ENCODE results near the gene SLC35B2.

Gene SLC35B2

GRCh38 chr6:44224965-44225305 is 32.4 kb downstream of the SLC35B2 start:
- TF ChIP-seq CTCF (IDR thresholded peaks at IDR 0.05; ENCODE audit: extremely low read depth, insufficient read depth, missing control alignments), result no peak
- in situ Hi-C loops (cut with MboI; ENCODE audit: low pct_unique_long_range_greater_than_20kb, low sequenced_read_pairs, unreplicated experiment), result no loop called here
- no peak for DNase-seq (ENCODE audit: low spot score)

DNA sequence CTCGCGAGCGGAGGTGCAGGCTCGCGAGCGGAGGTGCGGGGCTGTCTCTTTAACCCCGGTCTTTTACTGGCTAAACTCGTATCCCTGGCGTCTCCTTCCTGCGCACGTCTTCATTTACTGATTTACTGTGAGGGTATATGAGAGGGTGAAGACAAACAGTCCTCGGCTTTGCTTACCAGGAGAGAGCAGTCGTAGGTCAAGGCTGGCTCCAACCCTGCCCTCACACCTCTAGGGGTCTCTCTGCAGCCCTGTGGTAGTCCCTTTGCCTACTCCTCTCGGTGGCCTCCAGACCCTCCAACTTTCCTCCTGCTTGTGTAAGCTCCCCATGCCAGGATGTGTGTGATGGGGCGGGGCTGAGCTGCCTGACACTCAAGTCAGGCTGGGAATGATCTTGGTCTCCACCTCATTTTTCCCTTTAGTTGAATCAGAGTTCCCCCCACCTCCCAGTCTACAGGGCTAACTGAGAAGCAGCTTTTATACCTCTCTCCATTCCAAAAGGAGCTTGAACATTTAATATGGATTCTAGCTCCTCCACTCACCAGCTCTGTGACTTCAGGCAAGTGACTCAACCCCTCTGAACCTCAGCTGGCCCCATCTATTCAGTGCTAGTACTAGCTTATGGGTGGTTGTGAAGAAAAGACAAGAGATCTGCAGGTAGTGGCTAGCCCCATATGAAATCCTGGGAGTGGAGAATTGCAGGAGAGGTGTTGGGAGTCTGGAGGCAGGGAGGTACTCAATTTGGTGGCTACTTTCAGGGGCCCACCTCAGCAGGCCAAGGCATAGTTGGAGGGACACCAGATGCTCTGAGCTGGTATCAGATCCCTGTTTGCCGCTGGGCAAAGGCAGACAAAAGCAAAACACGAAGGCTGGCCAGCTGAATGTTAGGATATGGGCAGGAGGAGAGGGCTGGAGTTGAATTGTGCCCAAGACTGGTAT is 33.0 kb downstream of the SLC35B2 start:
- in situ Hi-C loops (cut with MboI; ENCODE audit: low pct_unique_long_range_greater_than_20kb, low sequenced_read_pairs, unreplicated experiment), result no loop called here
- peak; percentile 20 for TF ChIP-seq CTCF (IDR thresholded peaks at IDR 0.05; ENCODE audit: extremely low read depth, insufficient read depth, missing control alignments)
- DNase-seq (ENCODE audit: low spot score), result no peak

DNA sequence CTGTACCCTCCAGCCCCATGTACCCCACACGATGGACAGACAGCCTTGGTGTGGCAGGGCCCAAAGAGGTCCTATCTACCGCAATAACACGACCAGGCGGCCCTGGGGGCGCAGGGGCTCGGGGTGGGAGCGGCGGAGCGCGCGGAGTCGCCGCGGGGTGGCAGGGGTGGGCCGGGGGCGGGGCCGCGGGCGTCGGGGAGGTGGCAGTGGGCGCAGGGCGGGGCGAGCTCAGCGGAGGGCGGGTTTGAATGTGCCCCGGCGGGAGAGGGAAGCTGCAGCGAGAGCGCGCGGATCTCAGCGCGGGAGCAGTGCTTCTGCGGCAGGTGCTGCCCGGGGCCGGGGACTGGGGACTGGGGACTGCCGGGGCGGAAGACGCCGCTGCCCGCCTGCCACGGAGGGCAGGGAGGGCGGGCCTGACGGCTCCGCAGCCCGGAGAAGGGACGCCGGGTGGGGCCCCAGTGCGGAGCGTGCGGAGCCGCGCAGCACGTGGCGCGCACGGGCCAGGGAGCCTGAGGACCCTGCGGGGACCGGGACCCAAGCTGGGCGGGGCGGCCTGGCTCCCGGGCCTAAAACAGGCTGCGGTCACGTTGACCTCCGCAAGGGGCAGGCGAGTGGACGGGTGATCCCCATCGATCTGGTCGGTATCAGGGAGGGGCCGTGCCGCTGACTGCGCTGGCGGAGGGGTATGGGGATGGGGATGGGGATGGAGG is 33.9 kb downstream of the SLC35B2 start, which contains the start of gene SLC29A1:
SLC29A1 (plus strand) TSS at position 277 of the 710 bp plus-strand sequence. CDS start 3,719 bp downstream, outside the sequence.
- peak; percentile 96 for DNase-seq (ENCODE audit: low spot score)
- TF ChIP-seq CTCF (IDR thresholded peaks at IDR 0.05; ENCODE audit: extremely low read depth, insufficient read depth, missing control alignments), result peak; percentile 19
- in situ Hi-C loops (cut with MboI; ENCODE audit: low pct_unique_long_range_greater_than_20kb, low sequenced_read_pairs, unreplicated experiment), result no loop called here

DNA sequence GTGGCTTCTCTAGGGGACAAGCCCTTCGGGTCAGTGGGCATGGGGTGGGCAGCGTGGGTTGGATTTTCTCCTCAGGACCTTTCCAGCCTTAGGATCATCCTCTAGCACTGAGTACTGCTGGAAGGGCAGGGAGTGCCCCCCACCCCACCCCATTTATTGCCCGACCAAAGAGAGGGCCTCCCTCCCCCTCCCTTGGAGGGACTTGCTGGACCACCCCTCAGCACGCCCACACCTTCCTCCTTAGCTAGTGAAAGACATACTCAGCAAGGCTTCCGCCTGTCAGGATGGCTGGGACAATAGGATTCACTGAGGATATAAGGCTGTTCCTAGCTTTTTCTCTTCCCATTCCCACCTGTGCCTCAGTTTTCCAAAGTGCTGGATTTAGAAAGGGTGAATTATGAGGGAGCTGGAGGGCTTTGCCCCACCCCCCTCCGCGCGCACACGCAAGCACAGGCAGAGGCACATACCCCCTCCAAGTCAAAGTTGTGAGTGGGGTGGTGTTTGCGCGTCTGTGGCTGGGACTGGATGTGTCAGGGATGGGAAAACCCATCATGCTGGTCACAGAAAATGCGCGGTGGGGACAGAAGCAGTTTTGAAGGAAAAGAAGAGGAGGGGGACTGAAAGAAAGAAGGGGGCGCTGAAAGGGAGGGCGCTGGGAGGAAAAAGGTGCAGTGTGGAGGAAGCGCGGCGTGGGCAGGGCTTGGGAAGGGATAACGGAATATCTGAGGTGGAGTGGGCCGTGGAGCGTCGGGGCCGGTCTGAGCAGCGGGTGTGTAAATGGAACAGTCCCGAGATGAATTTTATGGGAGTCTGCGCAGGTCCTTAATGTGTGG is 34.6 kb downstream of the SLC35B2 start:
- in situ Hi-C loops (cut with MboI; ENCODE audit: low pct_unique_long_range_greater_than_20kb, low sequenced_read_pairs, unreplicated experiment), result no loop called here
- no peak for TF ChIP-seq CTCF (IDR thresholded peaks at IDR 0.05; ENCODE audit: extremely low read depth, insufficient read depth, missing control alignments)
- DNase-seq (ENCODE audit: low spot score), result no peak

DNA sequence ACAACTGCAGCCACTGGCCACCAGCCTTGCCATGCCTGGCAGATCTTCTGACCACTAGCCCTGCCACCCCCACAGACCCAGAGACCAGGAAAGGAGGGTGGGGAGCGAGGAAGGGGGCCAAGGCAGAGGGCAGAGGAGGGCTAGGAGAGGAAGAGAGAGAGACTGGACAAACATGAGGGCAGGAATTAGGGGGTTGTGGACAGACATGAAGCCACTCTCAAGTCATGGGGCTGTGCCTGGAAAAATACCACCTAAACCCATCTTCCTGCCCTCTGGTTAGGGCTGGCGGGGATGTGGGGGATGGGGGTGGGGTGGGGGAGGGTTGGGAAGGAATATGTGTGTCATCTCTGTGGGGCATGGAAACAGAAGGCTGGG is 35.4 kb downstream of the SLC35B2 start:
- in situ Hi-C loops (cut with MboI; ENCODE audit: low pct_unique_long_range_greater_than_20kb, low sequenced_read_pairs, unreplicated experiment), result no loop called here
- DNase-seq (ENCODE audit: low spot score), result no peak
- TF ChIP-seq CTCF (IDR thresholded peaks at IDR 0.05; ENCODE audit: extremely low read depth, insufficient read depth, missing control alignments), result no peak

- DNase-seq (ENCODE audit: low spot score), result peak; percentile 86
- TF ChIP-seq CTCF (IDR thresholded peaks at IDR 0.05; ENCODE audit: extremely low read depth, insufficient read depth, missing control alignments), result peak; percentile 92
- in situ Hi-C loops (cut with MboI; ENCODE audit: low pct_unique_long_range_greater_than_20kb, low sequenced_read_pairs, unreplicated experiment), result no loop called here
Observed at GRCh38 chr6:44221291-44221960, 35.9 kb downstream of the SLC35B2 start.
